ENCODE results near the gene RAB40B.

DNA sequence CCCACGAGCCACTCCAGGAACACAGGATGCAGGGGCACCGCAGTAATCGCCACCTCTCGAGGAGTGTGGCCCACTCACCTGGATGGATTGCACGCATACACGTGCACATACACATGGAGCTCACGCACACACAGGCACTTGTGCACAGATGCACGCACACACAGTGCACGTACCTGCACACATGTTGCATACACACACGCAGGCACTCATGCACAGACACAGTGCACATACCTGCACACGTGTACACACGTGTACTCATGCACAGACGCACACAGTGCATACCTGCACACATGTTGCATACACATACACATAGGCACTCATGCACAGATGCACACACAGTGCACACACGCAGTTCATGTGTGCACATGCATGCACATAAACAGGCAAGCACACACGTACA lies 38.6 kb downstream of the RAB40B start:
- TF ChIP-seq, protein P1, sequence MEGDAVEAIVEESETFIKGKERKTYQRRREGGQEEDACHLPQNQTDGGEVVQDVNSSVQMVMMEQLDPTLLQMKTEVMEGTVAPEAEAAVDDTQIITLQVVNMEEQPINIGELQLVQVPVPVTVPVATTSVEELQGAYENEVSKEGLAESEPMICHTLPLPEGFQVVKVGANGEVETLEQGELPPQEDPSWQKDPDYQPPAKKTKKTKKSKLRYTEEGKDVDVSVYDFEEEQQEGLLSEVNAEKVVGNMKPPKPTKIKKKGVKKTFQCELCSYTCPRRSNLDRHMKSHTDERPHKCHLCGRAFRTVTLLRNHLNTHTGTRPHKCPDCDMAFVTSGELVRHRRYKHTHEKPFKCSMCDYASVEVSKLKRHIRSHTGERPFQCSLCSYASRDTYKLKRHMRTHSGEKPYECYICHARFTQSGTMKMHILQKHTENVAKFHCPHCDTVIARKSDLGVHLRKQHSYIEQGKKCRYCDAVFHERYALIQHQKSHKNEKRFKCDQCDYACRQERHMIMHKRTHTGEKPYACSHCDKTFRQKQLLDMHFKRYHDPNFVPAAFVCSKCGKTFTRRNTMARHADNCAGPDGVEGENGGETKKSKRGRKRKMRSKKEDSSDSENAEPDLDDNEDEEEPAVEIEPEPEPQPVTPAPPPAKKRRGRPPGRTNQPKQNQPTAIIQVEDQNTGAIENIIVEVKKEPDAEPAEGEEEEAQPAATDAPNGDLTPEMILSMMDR (IDR thresholded peaks at IDR 0.05; ENCODE audit: low read length) = no peak
- TF ChIP-seq EZH2phosphoT487 (IDR thresholded peaks at IDR 0.05; ENCODE audit: low read length) (no peak), EZH2 (optimal IDR thresholded peaks at IDR 0.05; ENCODE audit: low read depth, low read length) (no peak)
